Lung (tissue), 12 donors: Measurements from ENCODE around the gene SLC12A7. TPM values are rescaled to one million over a fixed set of nuclear protein-coding genes. Genes with fewer than 3 reads are reported as not detected.
"Not testable (repeated sequence)": the region's sequence is repeated elsewhere in the genome, so short reads cannot be mapped to it uniquely, and the experiment has no call there.

Source experiments
- ATAC-seq: fragments of 200-7000 bp; cut with Tn5 transposase; one replicate; pipeline ENCODE4 v1.9.1; 2020; ENCODE audit warnings: moderate number of reproducible peaks; ENCODE audit not compliant: insufficient read depth, low FRiP score
- DNase-seq, 3 donors: peaks; one replicate each; pipeline ENCODE4 v3.0.0-alpha.2; 2013 to 2017
- H3K27ac ChIP-seq, 2 donors: one replicate each; pipeline ENCODE4 v1.5.1; 2013; ENCODE audit warnings: mild to moderate bottlenecking in 2 of 2, moderate library complexity in 2 of 2, control low read depth in 1 of 2, inconsistent platforms in 1 of 2, low read depth in 1 of 2, low read length in 1 of 2
- H3K27me3 ChIP-seq, 3 donors: one replicate each; pipeline ENCODE4 v1.5.1; 2013; ENCODE audit warnings: low read length in 2 of 3; ENCODE audit not compliant: control insufficient read depth in 3 of 3, insufficient read depth in 3 of 3
- H3K36me3 ChIP-seq, 4 donors: one replicate each; pipeline ENCODE4 v1.5.1; 2013; ENCODE audit warnings: low read length in 4 of 4, mild to moderate bottlenecking in 1 of 4, moderate library complexity in 1 of 4; ENCODE audit not compliant: control insufficient read depth in 4 of 4, insufficient read depth in 4 of 4
- H3K4me1 ChIP-seq, 5 donors: one replicate each; pipeline ENCODE4 v1.5.1; 2013; ENCODE audit warnings: low read length in 5 of 5, mild to moderate bottlenecking in 2 of 5, moderate library complexity in 1 of 5; ENCODE audit not compliant: control insufficient read depth in 5 of 5, insufficient read depth in 5 of 5
- H3K4me3 ChIP-seq: one replicate; pipeline ENCODE4 v1.5.1; 2013; ENCODE audit warnings: mild to moderate bottlenecking, control low read depth, moderate library complexity
- H3K9ac ChIP-seq, 2 donors: one replicate each; pipeline ENCODE4 v1.5.1; 2013; ENCODE audit warnings: low read length in 2 of 2, control low read depth in 1 of 2; ENCODE audit not compliant: insufficient read depth in 1 of 2
- H3K9me3 ChIP-seq, 4 donors: one replicate each; pipeline ENCODE4 v1.5.1; 2013; ENCODE audit warnings: low read length in 3 of 4, mild to moderate bottlenecking in 1 of 4, moderate library complexity in 1 of 4; ENCODE audit not compliant: control insufficient read depth in 4 of 4, insufficient read depth in 3 of 4
- WGBS, 2 donors: extraction: QIAGEN DNeasy Blood & Tissue Kit; methylation state at CpG; one replicate each; pipeline ENCODE4 v1.1.7; 2013; 5-methylcytosine and 5-hydroxymethylcytosine counted together
- polyA plus RNA-seq, 2 donors: library from polyadenylated mRNA; stranded (reverse); fragments of 200-250 nt; gene quantifications; one replicate each; pipeline ENCODE4 v1.2.1, GENCODE V29; 2013
- total RNA-seq, 2 donors: library from RNA; depleted of rRNA in 1 of 2; stranded (reverse); fragments of >200 nt in 1 of 2; gene quantifications; one replicate each; pipeline ENCODE4 v1.2.1, GENCODE V29; 2014 to 2021
- TF ChIP-seq, protein P1 (sequence below): IDR thresholded peaks from 2 replicates; pipeline ENCODE4 v1.5.1; 2012; ENCODE audit warnings: mild to moderate bottlenecking; ENCODE audit errors: control extremely low read depth, extremely low read depth
- donor health status: control.
- donor health status: control.
- donor health status: Bipolar disorder and iron deficiency.
- donor health status: healthy.
- donor health status: DM: yes; HTN: yes; CAD: no.

SLC12A7 gene
- total and polyA plus RNA-seq, 4 donors: 14.8 to 50.4 (median 39.8) TPM

DNA sequence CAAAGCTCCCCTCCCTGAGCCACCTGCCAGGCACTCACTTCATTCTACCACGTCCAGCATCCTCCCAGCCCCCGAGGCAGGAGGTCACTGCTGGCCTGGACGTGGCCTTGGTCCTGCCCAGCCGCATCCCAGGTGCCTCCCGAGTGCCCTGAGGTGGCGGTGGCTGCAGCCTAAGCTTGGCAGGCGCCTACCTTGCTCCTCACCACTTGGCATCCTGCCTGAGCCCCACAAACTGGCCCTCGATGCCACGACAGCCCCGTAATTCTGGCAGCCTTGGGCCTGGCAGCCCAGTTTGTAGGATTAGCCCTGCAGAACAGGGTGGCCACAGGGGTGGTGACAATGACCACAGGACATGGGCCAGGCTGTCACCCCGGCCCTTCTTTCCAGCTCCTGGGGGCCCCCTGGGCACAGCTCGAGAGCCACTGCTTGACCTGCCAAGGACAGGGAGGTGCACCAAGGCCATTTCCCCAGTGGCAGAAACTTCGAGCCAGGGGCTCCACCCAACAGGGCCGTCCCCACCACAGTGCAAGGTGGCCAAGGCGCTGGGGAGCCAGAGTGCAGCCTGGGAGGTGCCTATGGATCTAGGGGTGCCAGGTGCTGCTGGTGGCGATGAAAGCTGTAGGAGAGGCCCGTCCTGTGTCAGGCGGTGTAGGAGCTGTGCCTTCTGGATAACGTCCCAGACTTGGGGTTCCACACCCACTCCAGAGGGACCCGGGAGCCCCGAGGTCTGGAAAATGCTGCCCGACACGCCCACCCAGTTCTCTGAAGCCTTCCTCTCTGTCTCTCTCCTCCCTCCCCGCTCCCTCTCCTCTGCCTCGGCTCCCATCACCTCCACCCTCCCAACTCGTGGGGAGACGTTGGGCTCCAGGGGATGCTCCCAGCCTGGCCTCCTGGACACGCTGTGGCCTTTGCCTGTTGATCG is 84.9 kb downstream of the SLC12A7 start:
- DNase-seq (no peak), ATAC-seq (no peak)
- 85 to 92% methylated on average over 29 of the region's 29 CpGs for WGBS, 2 donors

DNA sequence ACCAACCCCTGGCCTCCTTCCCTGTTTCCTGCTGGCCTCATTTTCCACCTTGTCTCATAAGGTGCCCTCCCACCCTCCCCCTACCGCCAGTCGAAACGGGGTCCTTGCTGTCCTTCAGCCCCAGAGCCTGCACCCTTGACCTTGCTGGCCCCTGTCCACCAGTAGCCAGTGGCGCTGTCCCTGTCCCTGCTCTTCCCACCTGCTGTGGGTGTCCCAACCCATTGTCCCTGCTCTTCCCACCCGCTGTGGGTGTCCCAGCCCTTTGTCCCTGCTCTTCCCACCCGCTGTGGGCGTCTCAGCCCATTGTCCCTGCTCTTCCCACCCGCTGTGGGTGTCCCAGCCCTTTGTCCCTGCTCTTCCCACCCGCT is 89.9 kb downstream of the SLC12A7 start:
- not testable (repeated sequence) for H3K4me3 ChIP-seq, H3K9ac ChIP-seq, H3K27ac ChIP-seq, H3K36me3 ChIP-seq, ATAC-seq, H3K27me3 ChIP-seq, H3K4me1 ChIP-seq, DNase-seq, H3K9me3 ChIP-seq
- WGBS, 2 donors: 73 to 84% methylated on average over 8 to 9 of the region's 9 CpGs

More for the DNA sequence above, 84.9 kb downstream of the SLC12A7 start:
- Histone ChIP-seq H3K27me3 (no peaks in the 10 kb centered on the region), H3K4me3 (no peak overlapping the region), H3K9ac (no peak overlapping the region), H3K9me3 (no peaks in the 10 kb centered on the region), H3K4me1 (no peaks in the 10 kb centered on the region), H3K27ac (no peak overlapping the region), H3K36me3 (no peaks in the 10 kb centered on the region)
- TF ChIP-seq, protein P1, sequence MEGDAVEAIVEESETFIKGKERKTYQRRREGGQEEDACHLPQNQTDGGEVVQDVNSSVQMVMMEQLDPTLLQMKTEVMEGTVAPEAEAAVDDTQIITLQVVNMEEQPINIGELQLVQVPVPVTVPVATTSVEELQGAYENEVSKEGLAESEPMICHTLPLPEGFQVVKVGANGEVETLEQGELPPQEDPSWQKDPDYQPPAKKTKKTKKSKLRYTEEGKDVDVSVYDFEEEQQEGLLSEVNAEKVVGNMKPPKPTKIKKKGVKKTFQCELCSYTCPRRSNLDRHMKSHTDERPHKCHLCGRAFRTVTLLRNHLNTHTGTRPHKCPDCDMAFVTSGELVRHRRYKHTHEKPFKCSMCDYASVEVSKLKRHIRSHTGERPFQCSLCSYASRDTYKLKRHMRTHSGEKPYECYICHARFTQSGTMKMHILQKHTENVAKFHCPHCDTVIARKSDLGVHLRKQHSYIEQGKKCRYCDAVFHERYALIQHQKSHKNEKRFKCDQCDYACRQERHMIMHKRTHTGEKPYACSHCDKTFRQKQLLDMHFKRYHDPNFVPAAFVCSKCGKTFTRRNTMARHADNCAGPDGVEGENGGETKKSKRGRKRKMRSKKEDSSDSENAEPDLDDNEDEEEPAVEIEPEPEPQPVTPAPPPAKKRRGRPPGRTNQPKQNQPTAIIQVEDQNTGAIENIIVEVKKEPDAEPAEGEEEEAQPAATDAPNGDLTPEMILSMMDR: no peak

DNA sequence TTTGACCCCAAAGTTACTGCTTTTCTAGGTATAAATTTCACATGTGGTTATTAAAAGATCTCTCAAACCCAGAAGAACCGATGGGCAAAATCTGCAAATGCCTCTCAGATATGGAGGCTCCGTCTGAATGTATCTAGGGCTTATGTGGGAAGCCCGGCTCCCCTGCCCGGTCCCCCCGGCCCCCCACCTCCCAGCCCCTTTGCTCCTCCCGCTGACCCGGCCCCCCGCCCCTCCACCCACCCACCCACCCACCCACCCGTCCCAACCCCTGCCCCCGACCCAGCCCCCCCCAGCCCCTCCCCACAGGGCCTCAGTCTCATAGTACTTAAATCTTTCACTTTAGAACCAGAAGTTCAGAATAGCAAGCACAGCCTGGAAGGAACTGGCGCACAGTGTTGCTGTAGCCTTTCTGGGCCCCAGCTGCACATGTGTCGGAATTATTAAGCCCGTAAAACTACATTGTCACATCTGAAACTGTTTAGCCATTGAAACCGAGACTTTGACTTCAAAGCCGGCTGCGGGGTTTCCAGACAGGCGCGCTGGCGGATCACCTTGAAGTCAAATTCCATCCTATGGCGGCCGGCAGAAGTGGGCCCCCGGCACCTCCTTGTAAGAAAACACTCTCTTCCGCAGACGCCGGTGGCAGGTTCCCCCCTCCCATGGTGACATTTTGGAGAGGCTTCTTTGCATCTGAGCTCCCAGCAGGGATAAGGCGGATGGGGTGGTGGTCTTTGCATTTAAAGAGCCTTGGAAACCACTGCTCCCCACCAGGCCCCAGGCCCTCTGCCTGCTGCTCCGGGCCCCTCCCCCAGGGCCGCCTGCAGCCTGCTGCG is 90.5 kb downstream of the SLC12A7 start:
- Histone ChIP-seq H3K9ac (no peak overlapping the region), H3K27me3 (no peaks in the 10 kb centered on the region), H3K4me3 (no peak overlapping the region), H3K36me3 (no peaks in the 10 kb centered on the region), H3K9me3 (no peaks in the 10 kb centered on the region), H3K4me1 (peaks cover 0 to 8% (median 0%) of the 10 kb centered on the region in 5 donors), H3K27ac (no peak overlapping the region)
- ATAC-seq (no peak), DNase-seq (peak; percentile 54 to 73 (median 67))
- TF ChIP-seq, protein P1: no peak
- 56 to 59% methylated on average over 26 to 29 of the region's 29 CpGs for WGBS, 2 donors

DNA sequence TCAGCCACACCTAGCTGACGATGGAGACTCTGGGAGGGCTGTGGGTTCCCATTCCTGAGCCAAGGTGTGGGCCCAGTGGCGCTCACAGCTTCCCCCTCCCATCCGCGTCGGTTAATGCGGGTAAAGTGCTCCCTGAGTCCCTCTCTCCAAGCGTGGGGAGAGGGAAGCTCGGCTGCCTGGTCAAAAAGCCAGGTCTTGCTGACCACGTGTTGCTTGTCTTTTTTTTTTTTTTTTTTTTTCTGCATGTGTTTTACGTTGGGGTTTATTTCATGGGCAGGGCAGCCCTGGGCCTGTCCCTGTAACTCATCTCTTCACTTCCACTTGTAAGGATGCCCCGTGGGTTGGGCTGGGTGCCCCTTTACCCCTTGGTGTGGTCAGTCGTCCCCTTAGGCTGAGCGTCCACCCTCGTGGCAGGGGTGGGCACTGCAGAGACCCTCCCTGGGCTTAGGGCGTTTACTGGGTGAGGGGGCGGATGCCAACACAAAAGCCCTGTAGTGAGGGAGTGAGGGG is 91.4 kb downstream of the SLC12A7 start:
- Histone ChIP-seq H3K9me3 (no peaks in the 10 kb centered on the region), H3K36me3 (no peaks in the 10 kb centered on the region), H3K4me3 (no peak overlapping the region), H3K27me3 (no peaks in the 10 kb centered on the region), H3K27ac (no peak overlapping the region), H3K9ac (no peak overlapping the region), H3K4me1 (peaks cover 0 to 14% (median 0%) of the 10 kb centered on the region in 5 donors)
- 77 to 88% methylated on average over 16 of the region's 16 CpGs for WGBS, 2 donors
- ATAC-seq: no peak
- DNase-seq: no peak
- TF ChIP-seq, protein P1: no peak
